Stimulated activated CD4-positive, alpha-beta T cell treated with anti-CD3 and anti-CD28 coated beads, TNF-alpha, amount 100 ng/mL, for 4 hours (primary cell): Measurements from ENCODE around the gene FGF12.

Experiments
- DNase-seq, 3 experiments: peaks; one replicate each; pipeline ENCODE4 v3.0.0-alpha.2; 2020; ENCODE audit warnings: low read depth in 3 of 3

FGF12 gene

GRCh38 chr3:192413461-192413860 lies 313.9 kb downstream of the FGF12 start:
- DNase-seq = no peak

GRCh38 chr3:192410684-192410960 lies 316.7 kb downstream of the FGF12 start:
- DNase-seq = no peak

GRCh38 chr3:192409838-192410683 lies 317.3 kb downstream of the FGF12 start:
- DNase-seq = no peak

GRCh38 chr3:192409201-192409837 lies 318.0 kb downstream of the FGF12 start:
- DNase-seq = no peak

- no peak for DNase-seq
Observed at GRCh38 chr3:192408647-192409200, 318.6 kb downstream of the FGF12 start.

- no peak for DNase-seq
Observed at GRCh38 chr3:192408007-192408646, 319.2 kb downstream of the FGF12 start.

- no peak for DNase-seq
Observed at GRCh38 chr3:192399767-192400166, 327.6 kb downstream of the FGF12 start.

- no peak for DNase-seq
Observed at GRCh38 chr3:192397012-192397411, 330.3 kb downstream of the FGF12 start.

- DNase-seq = no peak
Observed at GRCh38 chr3:192395506-192395905, 331.8 kb downstream of the FGF12 start.

GRCh38 chr3:192392986-192393385 lies 334.4 kb downstream of the FGF12 start:
- DNase-seq = no peak

- DNase-seq = no peak
Observed at GRCh38 chr3:192382861-192383260, 344.5 kb downstream of the FGF12 start.

- DNase-seq = no peak
Observed at GRCh38 chr3:192373586-192373985, 353.8 kb downstream of the FGF12 start.

GRCh38 chr3:192373032-192373431 lies 354.3 kb downstream of the FGF12 start:
- DNase-seq = no peak

GRCh38 chr3:192372616-192373015 lies 354.7 kb downstream of the FGF12 start:
- DNase-seq = no peak

- DNase-seq = no peak
Observed at GRCh38 chr3:192371870-192372400, 355.4 kb downstream of the FGF12 start.

- DNase-seq = no peak
Observed at GRCh38 chr3:192367616-192368015, 359.7 kb downstream of the FGF12 start.

- DNase-seq = no peak
Observed at GRCh38 chr3:192366916-192367315, 360.4 kb downstream of the FGF12 start.

- no peak for DNase-seq
Observed at GRCh38 chr3:192365571-192365970, 361.8 kb downstream of the FGF12 start.

GRCh38 chr3:192364316-192364715 lies 363.0 kb downstream of the FGF12 start:
- DNase-seq = no peak

GRCh38 chr3:192354687-192355086 lies 372.7 kb downstream of the FGF12 start:
- no peak for DNase-seq

GRCh38 chr3:192352142-192352541 lies 375.2 kb downstream of the FGF12 start:
- no peak for DNase-seq

- DNase-seq = no peak
Observed at GRCh38 chr3:192351441-192351840, 375.9 kb downstream of the FGF12 start.
